Progenitor cell of endocrine pancreas (in vitro differentiated cells): ENCODE measurements around the gene CARMIL3. TPM values are rescaled to one million over a fixed set of nuclear protein-coding genes. Genes with fewer than 3 reads are reported as not detected.
A peak's percentile ranks its signal among the peaks of the same experiment; 100 is the strongest.

Experiments
- DNase-seq: peaks from one replicate; pipeline ENCODE4 v3.0.0; 2021; ENCODE audit warnings: low spot score; ENCODE audit not compliant: unreplicated experiment
- H3K27ac Mint-ChIP-seq: 2 replicates; pipeline ENCODE4 v1.8.0; 2021; ENCODE audit warnings: mild to moderate bottlenecking, moderate library complexity, mixed read lengths
- H3K27me3 Mint-ChIP-seq: 2 replicates; pipeline ENCODE4 v1.8.0; 2021; ENCODE audit warnings: mixed read lengths
- H3K36me3 Mint-ChIP-seq: 2 replicates; pipeline ENCODE4 v1.8.0; 2022; ENCODE audit warnings: mixed read lengths; ENCODE audit not compliant: insufficient read depth
- H3K4me1 Mint-ChIP-seq: 2 replicates; pipeline ENCODE4 v1.8.0; 2021; ENCODE audit warnings: low read depth, mixed read lengths
- H3K4me3 Mint-ChIP-seq: 2 replicates; pipeline ENCODE4 v1.8.0; 2021; ENCODE audit warnings: low read depth, mild to moderate bottlenecking, moderate library complexity, mixed read lengths
- H3K9me3 Mint-ChIP-seq: 2 replicates; pipeline ENCODE4 v1.8.0; 2021; ENCODE audit warnings: low read depth, mixed read lengths
- total RNA-seq: library from RNA; stranded (reverse); gene quantifications from 2 replicates; pipeline ENCODE4 v1.2.1, GENCODE V29; 2021
- TF ChIP-seq, protein P1 (sequence below): fragments of 200-600 bp; sonication (generic); IDR thresholded peaks from one replicate; pipeline ENCODE4 v1.5.0; 2021; ENCODE audit warnings: antibody characterized with exemption, mild to moderate bottlenecking; ENCODE audit not compliant: unreplicated experiment

CARMIL3 gene
- total RNA-seq, 1 donor from 2014 or later, result 4.9 TPM

DNA sequence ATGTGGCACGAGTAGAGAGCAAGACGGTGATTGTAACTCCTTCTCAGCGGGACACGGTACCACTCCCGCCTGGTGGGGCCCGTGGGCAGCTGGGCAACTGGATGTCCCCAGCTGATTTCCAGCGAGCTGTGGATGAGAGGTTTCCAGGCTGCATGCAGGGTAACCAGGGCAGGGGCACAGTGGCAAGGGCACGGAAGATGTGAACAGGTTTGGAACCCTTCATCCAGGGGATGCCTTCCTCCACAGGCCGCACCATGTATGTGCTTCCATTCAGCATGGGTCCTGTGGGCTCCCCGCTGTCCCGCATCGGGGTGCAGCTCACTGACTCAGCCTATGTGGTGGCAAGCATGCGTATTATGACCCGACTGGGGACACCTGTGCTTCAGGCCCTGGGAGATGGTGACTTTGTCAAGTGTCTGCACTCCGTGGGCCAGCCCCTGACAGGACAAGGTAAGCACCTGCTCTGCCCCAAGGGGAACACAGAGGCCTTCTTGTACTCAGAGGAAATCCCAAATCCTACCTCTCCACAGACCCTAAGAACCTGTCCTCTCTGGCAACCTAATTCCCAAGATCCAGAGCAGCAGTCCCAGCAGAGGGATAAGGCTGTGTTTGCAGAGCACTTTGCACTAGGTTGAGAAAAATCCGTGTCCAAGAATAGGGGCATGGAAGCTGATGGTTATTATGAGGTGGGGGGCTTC is 46.6 kb downstream of the CARMIL3 start:
- H3K4me1 Mint-ChIP-seq, result peaks cover 14% of the 10 kb centered on the region
- H3K27ac Mint-ChIP-seq, result no peak overlapping the region
- TF ChIP-seq, protein P1, sequence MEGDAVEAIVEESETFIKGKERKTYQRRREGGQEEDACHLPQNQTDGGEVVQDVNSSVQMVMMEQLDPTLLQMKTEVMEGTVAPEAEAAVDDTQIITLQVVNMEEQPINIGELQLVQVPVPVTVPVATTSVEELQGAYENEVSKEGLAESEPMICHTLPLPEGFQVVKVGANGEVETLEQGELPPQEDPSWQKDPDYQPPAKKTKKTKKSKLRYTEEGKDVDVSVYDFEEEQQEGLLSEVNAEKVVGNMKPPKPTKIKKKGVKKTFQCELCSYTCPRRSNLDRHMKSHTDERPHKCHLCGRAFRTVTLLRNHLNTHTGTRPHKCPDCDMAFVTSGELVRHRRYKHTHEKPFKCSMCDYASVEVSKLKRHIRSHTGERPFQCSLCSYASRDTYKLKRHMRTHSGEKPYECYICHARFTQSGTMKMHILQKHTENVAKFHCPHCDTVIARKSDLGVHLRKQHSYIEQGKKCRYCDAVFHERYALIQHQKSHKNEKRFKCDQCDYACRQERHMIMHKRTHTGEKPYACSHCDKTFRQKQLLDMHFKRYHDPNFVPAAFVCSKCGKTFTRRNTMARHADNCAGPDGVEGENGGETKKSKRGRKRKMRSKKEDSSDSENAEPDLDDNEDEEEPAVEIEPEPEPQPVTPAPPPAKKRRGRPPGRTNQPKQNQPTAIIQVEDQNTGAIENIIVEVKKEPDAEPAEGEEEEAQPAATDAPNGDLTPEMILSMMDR, result no peak
- no peak for DNase-seq
- no peak overlapping the region for H3K4me3 Mint-ChIP-seq
- H3K9me3 Mint-ChIP-seq, result no peaks in the 10 kb centered on the region
- H3K36me3 Mint-ChIP-seq, result peaks cover 8% of the 10 kb centered on the region
- no peaks in the 10 kb centered on the region for H3K27me3 Mint-ChIP-seq

DNA sequence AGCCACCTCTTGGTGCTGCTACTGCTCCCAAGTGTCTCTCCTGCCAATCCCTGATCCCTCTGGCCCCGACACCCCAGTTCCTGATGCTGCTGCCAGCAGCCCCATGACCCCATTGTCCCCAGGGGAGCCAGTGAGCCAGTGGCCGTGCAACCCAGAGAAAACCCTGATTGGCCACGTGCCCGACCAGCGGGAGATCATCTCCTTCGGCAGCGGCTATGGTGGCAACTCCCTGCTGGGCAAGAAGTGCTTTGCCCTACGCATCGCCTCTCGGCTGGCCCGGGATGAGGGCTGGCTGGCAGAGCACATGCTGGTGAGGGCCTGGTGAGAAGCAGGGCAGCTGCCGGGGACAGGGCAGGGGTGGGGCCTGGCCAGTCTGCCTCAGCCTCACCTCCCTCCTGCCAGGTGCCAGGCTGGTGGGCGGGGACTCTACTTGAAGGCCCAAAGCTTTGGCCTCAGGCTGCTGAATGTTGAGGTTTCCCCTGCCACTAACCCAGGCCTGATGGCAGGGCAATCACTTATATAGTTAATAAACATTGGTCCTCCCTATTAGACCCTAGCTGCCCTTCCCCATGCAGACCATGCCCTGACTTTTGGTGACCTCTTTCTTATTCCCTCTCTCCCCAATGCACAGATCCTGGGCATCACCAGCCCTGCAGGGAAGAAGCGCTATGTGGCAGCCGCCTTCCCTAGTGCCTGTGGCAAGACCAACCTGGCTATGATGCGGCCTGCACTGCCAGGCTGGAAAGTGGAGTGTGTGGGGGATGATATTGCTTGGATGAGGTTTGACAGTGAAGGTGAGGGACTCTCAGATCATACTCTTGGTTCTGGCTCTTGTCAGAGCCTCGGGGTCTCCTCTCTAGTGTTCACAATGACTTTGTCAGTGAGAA is 47.4 kb downstream of the CARMIL3 start:
- H3K27me3 Mint-ChIP-seq, result no peaks in the 10 kb centered on the region
- DNase-seq, result no peak

DNA sequence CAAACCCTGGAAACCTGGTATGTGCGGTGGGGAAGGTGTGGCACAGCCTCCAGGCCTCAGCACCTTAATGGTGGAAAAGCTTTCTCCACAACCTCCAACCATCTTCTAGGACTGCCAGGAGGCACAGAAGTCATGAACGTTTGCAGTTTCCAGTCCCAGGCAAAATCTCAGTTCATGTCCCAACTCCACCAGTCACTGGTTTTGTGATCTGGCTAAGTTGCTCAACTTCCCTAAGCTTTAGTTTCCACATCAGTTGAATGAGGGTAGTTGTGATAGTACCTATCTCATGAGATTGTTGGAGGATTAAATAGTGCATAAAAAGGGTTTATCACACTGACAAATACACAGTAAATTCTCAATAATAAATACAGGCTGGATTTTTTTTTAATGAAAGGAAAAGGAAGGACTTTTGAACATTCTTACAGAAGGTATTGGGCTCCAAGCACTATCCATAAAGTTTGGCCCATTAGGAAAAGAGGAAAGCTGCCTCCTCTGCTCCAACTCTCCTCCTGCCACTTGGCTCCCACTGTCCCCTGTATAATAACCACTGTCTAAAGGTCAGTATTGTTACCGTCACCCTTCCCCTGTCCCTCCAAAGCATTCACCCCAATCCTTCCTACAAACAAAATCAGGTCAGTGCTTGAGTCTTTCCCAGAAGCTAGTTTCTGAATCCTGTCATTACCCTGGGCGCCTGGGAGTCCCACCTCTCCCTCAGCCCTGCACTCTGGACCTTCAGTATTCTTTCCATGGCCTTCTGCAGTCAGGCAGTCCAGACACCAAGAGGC is 48.6 kb downstream of the CARMIL3 start:
- peaks cover 8% of the 10 kb centered on the region for H3K9me3 Mint-ChIP-seq
- DNase-seq, result no peak
- H3K27me3 Mint-ChIP-seq, result no peaks in the 10 kb centered on the region
- peak overlapping the region; percentile 27 for H3K27ac Mint-ChIP-seq
- TF ChIP-seq, protein P1, result no peak
- peaks cover 23% of the 10 kb centered on the region for H3K36me3 Mint-ChIP-seq
- no peak overlapping the region for H3K4me3 Mint-ChIP-seq
- H3K4me1 Mint-ChIP-seq, result peaks cover 4% of the 10 kb centered on the region

More for the DNA sequence above, 47.4 kb downstream of the CARMIL3 start:
- Mint-ChIP-seq H3K4me3 (no peak overlapping the region), H3K27ac (no peak overlapping the region), H3K4me1 (peaks cover 11% of the 10 kb centered on the region), H3K9me3 (no peaks in the 10 kb centered on the region), H3K36me3 (peaks cover 14% of the 10 kb centered on the region)
- TF ChIP-seq, protein P1, result no peak

DNA sequence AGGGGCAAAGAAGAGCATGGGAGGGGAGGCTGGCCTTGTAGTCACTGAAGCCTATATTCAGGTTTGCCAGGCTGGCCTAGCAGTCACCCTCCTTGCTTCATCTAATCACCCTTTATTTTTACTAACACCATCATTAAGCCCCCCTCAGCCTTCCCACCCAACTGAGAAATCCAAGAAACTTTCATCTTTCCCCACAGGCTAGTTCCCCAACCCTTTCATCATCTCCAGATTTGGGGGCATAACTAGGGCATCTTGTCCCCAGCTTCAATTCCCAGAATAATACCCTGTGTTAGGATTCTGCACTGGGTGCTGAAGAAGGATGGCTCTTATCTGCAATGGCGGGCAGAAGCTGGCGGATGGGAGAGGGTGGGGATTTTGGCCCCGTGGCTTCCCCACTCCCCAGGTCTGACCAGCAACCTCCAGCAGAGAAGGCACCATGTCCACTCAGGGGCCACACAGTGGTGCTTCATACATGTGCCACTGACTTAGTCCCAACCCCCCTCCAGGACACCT is 49.2 kb downstream of the CARMIL3 start:
- Mint-ChIP-seq H3K4me3 (no peak overlapping the region), H3K4me1 (no peaks in the 10 kb centered on the region), H3K36me3 (peaks cover 23% of the 10 kb centered on the region), H3K27me3 (no peaks in the 10 kb centered on the region), H3K9me3 (peaks cover 8% of the 10 kb centered on the region), H3K27ac (peak overlapping the region; percentile 27)
- TF ChIP-seq, protein P1, result no peak
- DNase-seq, result no peak
